Measurements from ENCODE around the gene SCYL1.

The SCYL1 gene

DNA sequence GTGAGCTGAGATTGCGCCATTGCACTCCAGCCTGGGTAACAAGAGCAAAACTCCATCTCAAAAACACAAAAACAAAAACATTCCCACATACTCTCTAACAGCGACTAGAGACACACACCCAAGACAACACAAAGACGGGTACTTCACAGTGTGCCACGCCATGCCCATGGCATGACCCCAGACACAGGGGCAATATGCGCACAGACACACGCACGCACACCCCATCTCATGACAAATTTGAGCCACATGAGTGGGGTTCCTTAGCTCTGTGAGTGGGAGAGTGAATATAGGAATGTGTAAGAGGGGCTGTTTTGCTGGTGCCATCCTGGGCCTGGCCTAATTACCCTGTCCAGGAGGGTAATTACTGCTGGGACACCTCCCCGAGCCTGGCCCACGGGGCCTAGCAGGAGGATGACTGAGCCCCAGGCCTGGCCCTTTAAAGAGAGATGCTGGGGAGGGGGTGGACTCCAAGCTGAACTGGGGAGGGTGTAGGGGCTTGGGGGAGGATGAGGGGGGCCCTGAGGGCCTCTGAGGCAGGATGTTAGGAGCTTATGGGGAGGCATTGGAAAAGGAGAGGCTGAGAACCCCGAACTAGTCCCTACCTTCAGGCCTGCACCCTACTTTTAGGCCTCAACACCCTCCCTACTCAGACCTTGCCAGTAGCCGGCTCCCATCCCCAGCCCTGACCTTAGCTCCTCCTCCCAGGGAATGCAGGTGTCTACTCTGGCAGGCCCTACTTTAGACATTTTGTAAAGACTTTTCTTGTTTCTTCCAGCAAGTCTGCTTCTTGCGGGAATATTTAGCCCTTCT is 31.8 kb downstream of the SCYL1 start:
- H3K9me3 ChIP-seq (ENCODE audit: control insufficient read depth, insufficient read depth, low read length), result no peaks in the 10 kb centered on the region
- peak overlapping the region; percentile 43 for H3K4me3 ChIP-seq (ENCODE audit: low read depth, low read length)
- no peak overlapping the region for H3K9ac ChIP-seq (ENCODE audit: low read depth, low read length)
- peaks cover 3% of the 10 kb centered on the region for H3K4me1 ChIP-seq (ENCODE audit: control insufficient read depth, insufficient read depth, low read length)
- H3K36me3 ChIP-seq (ENCODE audit: control insufficient read depth, insufficient read depth, low read length), result no peaks in the 10 kb centered on the region
- peaks cover 58% of the 10 kb centered on the region for H3K27me3 ChIP-seq (ENCODE audit: control insufficient read depth, insufficient read depth, low read length)

GRCh38 chr11:65557280-65558001 is 32.6 kb downstream of the SCYL1 start:
- Histone ChIP-seq H3K4me3 (ENCODE audit: low read depth, low read length) (peak overlapping the region; percentile 43), H3K4me1 (ENCODE audit: control insufficient read depth, insufficient read depth, low read length) (peaks cover 2% of the 10 kb centered on the region), H3K9ac (ENCODE audit: low read depth, low read length) (no peak overlapping the region)

GRCh38 chr11:65558002-65558929 is 33.4 kb downstream of the SCYL1 start, which contains the start of gene LTBP3:
Gene LTBP3 (minus strand): TSS chr11:65558359. CDS start chr11:65557959, 400 bp downstream.
- peak within 1 kb of the TSS; percentile 43 for H3K4me3 ChIP-seq (ENCODE audit: low read depth, low read length)
- no peak within 1 kb of the TSS for H3K9ac ChIP-seq (ENCODE audit: low read depth, low read length)
- no peaks in the 10 kb centered on the region for H3K36me3 ChIP-seq (ENCODE audit: control insufficient read depth, insufficient read depth, low read length)
- peaks cover 54% of the 10 kb centered on the region for H3K27me3 ChIP-seq (ENCODE audit: control insufficient read depth, insufficient read depth, low read length)
- no peaks in the 10 kb centered on the region for H3K9me3 ChIP-seq (ENCODE audit: control insufficient read depth, insufficient read depth, low read length)
- H3K4me1 ChIP-seq (ENCODE audit: control insufficient read depth, insufficient read depth, low read length), result no peaks in the 10 kb centered on the region

More at GRCh38 chr11:65557280-65558001, 32.6 kb downstream of the SCYL1 start:
- H3K36me3 ChIP-seq (ENCODE audit: control insufficient read depth, insufficient read depth, low read length), result no peaks in the 10 kb centered on the region
- no peaks in the 10 kb centered on the region for H3K9me3 ChIP-seq (ENCODE audit: control insufficient read depth, insufficient read depth, low read length)
- peaks cover 54% of the 10 kb centered on the region for H3K27me3 ChIP-seq (ENCODE audit: control insufficient read depth, insufficient read depth, low read length)

- Histone ChIP-seq H3K27me3 (ENCODE audit: control insufficient read depth, insufficient read depth, low read length) (peaks cover 52% of the 10 kb centered on the region), H3K9ac (ENCODE audit: low read depth, low read length) (no peak overlapping the region), H3K4me3 (ENCODE audit: low read depth, low read length) (peak overlapping the region; percentile 39), H3K9me3 (ENCODE audit: control insufficient read depth, insufficient read depth, low read length) (no peaks in the 10 kb centered on the region), H3K4me1 (ENCODE audit: control insufficient read depth, insufficient read depth, low read length) (no peaks in the 10 kb centered on the region), H3K36me3 (ENCODE audit: control insufficient read depth, insufficient read depth, low read length) (no peaks in the 10 kb centered on the region)
Measured at GRCh38 chr11:65558930-65559509, 34.1 kb downstream of the SCYL1 start.

DNA sequence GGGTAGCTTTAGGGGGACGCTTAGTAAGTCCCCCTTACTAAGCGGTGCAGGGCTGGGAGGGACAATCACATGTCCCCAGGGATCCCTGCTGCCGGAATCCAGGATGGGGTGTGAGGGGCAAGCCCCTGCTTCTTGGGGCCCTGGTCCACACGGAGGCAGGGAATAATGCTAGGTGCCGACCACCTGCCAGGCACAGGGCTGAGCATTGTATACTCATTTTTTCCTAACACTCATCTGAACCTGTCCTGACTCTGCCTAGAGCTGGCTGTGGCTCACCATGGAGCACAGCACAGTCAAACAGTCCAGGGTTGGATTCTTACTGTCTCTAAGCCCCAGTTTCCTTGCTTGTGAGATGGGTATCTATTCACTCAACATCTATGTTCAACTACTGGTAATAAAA is 34.7 kb downstream of the SCYL1 start:
- Histone ChIP-seq H3K4me1 (ENCODE audit: control insufficient read depth, insufficient read depth, low read length) (no peaks in the 10 kb centered on the region), H3K9me3 (ENCODE audit: control insufficient read depth, insufficient read depth, low read length) (no peaks in the 10 kb centered on the region), H3K4me3 (ENCODE audit: low read depth, low read length) (no peak overlapping the region), H3K9ac (ENCODE audit: low read depth, low read length) (no peak overlapping the region), H3K27me3 (ENCODE audit: control insufficient read depth, insufficient read depth, low read length) (peaks cover 47% of the 10 kb centered on the region), H3K36me3 (ENCODE audit: control insufficient read depth, insufficient read depth, low read length) (no peaks in the 10 kb centered on the region)

DNA sequence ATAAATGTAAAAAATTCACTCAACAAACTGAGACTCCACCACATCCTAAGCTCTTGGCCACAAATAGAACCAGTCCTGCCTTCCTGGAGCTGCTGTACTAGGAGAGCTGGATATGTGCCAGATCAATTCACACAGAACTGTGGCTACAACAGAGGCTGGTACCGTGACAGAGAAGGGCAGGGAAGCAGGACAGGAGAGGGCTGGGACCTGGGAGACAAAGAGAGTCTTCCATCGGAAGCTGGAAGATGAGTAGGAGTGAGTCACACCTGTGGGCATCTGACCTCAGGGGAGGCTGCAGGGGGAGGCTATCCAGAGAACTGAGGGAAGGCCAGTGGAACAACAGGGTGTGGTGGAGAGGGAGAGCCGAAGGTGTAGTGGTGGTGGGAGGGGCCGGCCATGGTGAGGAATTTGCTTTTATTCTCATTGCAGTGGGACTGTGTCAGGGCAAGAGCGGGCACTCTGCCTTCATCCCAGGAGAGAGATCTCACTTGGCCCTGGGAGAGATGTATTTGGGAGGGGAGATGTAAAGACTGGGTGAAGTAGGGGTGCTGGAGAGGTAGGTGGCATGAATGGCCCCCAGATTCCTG is 35.2 kb downstream of the SCYL1 start:
- Histone ChIP-seq H3K9me3 (ENCODE audit: control insufficient read depth, insufficient read depth, low read length) (no peaks in the 10 kb centered on the region), H3K27me3 (ENCODE audit: control insufficient read depth, insufficient read depth, low read length) (peaks cover 42% of the 10 kb centered on the region), H3K4me3 (ENCODE audit: low read depth, low read length) (no peak overlapping the region), H3K9ac (ENCODE audit: low read depth, low read length) (no peak overlapping the region), H3K4me1 (ENCODE audit: control insufficient read depth, insufficient read depth, low read length) (no peaks in the 10 kb centered on the region), H3K36me3 (ENCODE audit: control insufficient read depth, insufficient read depth, low read length) (no peaks in the 10 kb centered on the region)

- H3K4me1 ChIP-seq (ENCODE audit: control insufficient read depth, insufficient read depth, low read length), result no peaks in the 10 kb centered on the region
- no peak overlapping the region for H3K9ac ChIP-seq (ENCODE audit: low read depth, low read length)
- H3K36me3 ChIP-seq (ENCODE audit: control insufficient read depth, insufficient read depth, low read length), result no peaks in the 10 kb centered on the region
- H3K9me3 ChIP-seq (ENCODE audit: control insufficient read depth, insufficient read depth, low read length), result no peaks in the 10 kb centered on the region
- H3K27me3 ChIP-seq (ENCODE audit: control insufficient read depth, insufficient read depth, low read length), result peaks cover 36% of the 10 kb centered on the region
- H3K4me3 ChIP-seq (ENCODE audit: low read depth, low read length), result no peak overlapping the region
Measured at GRCh38 chr11:65560555-65561418, 35.9 kb downstream of the SCYL1 start.

- Histone ChIP-seq H3K36me3 (ENCODE audit: control insufficient read depth, insufficient read depth, low read length) (no peaks in the 10 kb centered on the region), H3K9me3 (ENCODE audit: control insufficient read depth, insufficient read depth, low read length) (no peaks in the 10 kb centered on the region), H3K27me3 (ENCODE audit: control insufficient read depth, insufficient read depth, low read length) (peaks cover 25% of the 10 kb centered on the region), H3K9ac (ENCODE audit: low read depth, low read length) (no peak overlapping the region), H3K4me1 (ENCODE audit: control insufficient read depth, insufficient read depth, low read length) (no peaks in the 10 kb centered on the region), H3K4me3 (ENCODE audit: low read depth, low read length) (no peak overlapping the region)
Measured at GRCh38 chr11:65562020-65562419, 37.1 kb downstream of the SCYL1 start.

DNA sequence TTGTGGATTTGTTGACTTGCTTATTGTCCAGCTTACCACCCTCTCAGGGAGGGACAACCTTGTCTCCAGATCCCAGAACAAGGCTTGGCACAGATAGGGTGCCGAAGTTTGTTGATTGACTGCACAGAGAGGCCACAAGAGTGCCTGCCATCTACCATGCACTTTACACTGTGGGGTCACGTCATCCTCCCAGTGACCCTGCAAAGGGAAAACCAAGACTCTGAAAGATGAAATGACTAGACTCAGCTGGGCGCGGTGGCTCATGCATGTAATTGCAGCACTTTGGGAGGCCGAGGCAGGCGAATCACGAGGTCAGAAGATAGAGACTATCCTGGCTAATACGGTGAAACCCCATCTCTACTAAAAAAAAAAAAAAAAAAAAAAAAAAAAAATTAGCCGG is 37.9 kb downstream of the SCYL1 start:
- Histone ChIP-seq H3K4me3 (ENCODE audit: low read depth, low read length) (no peak overlapping the region), H3K36me3 (ENCODE audit: control insufficient read depth, insufficient read depth, low read length) (no peaks in the 10 kb centered on the region), H3K9me3 (ENCODE audit: control insufficient read depth, insufficient read depth, low read length) (no peaks in the 10 kb centered on the region), H3K27me3 (ENCODE audit: control insufficient read depth, insufficient read depth, low read length) (peaks cover 20% of the 10 kb centered on the region), H3K4me1 (ENCODE audit: control insufficient read depth, insufficient read depth, low read length) (no peaks in the 10 kb centered on the region), H3K9ac (ENCODE audit: low read depth, low read length) (no peak overlapping the region)

GRCh38 chr11:65563601-65564000 is 38.7 kb downstream of the SCYL1 start:
- H3K9me3 ChIP-seq (ENCODE audit: control insufficient read depth, insufficient read depth, low read length), result no peaks in the 10 kb centered on the region
- no peak overlapping the region for H3K9ac ChIP-seq (ENCODE audit: low read depth, low read length)
- no peak overlapping the region for H3K4me3 ChIP-seq (ENCODE audit: low read depth, low read length)
- H3K27me3 ChIP-seq (ENCODE audit: control insufficient read depth, insufficient read depth, low read length), result peaks cover 19% of the 10 kb centered on the region
- no peaks in the 10 kb centered on the region for H3K4me1 ChIP-seq (ENCODE audit: control insufficient read depth, insufficient read depth, low read length)
- no peaks in the 10 kb centered on the region for H3K36me3 ChIP-seq (ENCODE audit: control insufficient read depth, insufficient read depth, low read length)

Measured in iPS-15b (cell line).